ENCODE measurements around the gene DNAJB6.

DNA sequence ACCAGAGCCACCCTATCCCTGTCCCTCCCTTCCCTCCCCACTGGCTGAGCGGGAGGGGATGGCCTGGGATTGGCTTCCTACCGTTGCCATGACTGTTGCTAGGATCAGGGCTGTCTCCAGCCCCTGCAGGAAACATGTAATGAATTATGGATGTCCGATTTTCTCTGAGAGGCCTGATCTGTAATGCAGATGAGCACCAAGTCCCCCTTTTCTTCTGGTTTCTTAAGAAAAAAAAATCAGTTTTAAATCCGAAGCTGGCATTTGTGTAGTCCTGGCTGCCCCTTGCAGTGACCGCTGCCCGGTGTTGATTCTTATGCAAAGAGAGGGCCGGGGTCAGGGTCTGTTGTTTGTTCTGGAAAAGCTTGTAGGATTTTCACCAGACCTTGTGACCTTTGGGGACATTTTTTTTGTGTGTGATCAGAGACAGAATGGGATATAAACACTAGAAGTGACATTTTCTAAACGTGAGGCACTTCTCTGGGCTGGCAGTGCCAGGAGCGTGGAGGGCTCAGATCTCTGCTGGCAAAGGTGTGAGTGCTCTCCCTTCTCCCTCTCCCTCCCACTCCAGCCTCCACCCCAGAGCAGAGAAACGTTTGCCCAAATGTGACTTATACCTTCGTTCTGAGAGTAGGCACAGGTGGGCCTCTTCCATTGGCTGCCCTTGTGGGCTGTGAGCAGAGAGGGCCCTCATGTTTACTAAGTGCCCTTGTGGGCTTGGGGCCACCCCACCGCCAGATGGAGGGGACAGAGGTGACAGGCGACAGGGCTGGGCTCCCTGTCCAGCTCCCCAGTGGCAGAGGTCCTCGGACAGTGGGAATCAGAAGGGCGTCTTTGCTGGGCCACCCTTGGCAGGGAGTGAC is 127.5 kb downstream of the DNAJB6 start:
- TF ChIP-seq POLR2A (IDR thresholded peaks at IDR 0.05) (no peak), POLR2AphosphoS5 (IDR thresholded peaks at IDR 0.05) (no peak)

Measured in suprapubic skin (tissue), 4 donors.